Occipital lobe (tissue), 2 donors: ENCODE data around the gene OR5T1. TPM values are rescaled to one million over a fixed set of nuclear protein-coding genes. Genes with fewer than 3 reads are reported as not detected.

Experiments
- DNase-seq: peaks from one replicate; lab custom pipeline; 2025; lab: John Stamatoyannopoulos, UW
- total RNA-seq: library from RNA; depleted of rRNA; stranded (reverse); fragments of >200 nt; gene quantifications from one replicate; pipeline ENCODE4 v1.2.3, GENCODE V29; 2014

Gene OR5T1
- total RNA-seq = not detected

DNA sequence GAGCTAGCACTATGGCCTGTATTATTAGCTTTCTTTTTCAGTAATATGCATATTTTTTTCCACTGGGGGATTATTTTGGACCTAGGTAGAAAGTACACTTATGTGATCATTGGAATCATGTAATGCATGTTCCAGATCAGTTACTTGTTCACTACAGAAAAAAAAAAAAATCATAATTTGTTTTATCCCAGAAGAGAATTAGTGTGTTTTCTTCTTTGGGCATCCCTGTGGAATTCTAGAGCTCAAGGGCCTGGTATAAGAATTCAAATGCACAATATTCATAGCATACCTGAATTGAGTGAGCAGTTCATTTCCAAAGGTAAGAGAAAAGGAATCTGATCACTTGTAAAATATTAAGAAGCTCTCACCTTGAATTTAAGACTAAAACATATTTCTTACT lies at the start of gene OR5T1:
Gene OR5T1, plus strand, starts transcription at position 301 of the 400 bp plus-strand sequence. CDS start 1,485 bp downstream, outside the sequence.
- DNase-seq = no peak

DNA sequence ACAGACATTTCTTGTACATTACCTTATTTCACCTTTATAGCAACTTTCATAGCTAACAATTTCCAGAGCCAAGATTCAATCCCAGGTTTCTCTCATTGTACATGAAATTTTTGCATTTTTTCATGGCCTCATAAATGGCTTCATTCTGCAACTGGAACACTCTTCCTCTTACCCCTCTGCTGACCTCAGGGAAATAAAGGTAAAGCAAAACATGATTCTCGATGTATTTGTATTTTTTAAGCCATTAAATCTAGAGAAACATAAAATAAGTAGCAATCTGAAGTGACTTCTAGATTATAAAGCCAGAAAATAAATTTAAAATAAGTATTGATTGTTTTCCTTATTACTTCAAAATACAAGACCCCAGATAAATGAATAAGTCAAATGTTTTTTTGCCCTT lies 39.8 kb upstream of the OR5T1 start, which contains the start of gene OR5T2:
Gene OR5T2, minus strand, starts transcription at position 101 of the 400 bp plus-strand sequence. CDS start 1,193 bp downstream, outside the sequence.
- no peak for DNase-seq

DNA sequence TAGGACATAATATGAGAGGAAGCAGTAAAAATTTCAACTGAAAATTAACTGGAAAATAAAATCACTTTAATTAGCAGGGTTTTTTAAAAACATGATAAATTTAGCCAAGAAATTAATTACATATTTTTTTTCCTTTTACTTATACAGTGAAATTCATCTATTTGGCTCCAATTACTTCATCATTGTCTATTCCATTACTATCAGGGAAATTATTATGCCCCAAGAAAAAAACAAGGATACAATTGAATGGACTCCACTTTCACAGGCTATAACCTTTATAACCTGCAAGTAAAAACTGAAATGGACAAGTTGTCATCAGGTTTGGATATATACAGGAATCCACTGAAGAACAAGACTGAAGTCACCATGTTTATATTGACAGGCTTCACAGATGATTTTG lies 22.0 kb upstream of the OR5T1 start, which contains the start of gene OR5T3:
Gene OR5T3, plus strand, starts transcription at position 301 of the 400 bp plus-strand sequence. Its CDS starts 0 bp downstream, at position 301.
- DNase-seq = no peak

DNA sequence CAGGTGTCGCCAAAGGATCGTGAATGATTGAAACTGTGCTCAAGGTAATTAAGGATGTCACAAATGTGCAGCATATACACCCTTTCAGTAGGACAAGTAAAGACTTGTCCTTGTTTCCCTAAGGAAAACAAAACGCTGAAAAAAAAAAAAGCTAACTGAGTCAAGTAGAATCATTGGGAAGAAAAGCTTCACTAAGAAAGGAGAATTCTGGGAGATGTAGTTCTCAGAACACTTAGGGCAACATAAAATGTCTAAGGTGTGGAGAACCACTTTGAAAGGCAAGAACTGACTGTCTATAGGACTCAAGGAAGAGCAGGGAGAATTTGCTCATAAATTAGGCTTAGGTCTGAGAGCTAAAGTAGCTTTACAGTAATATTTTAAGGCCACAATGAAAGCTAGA lies 2.9 kb upstream of the OR5T1 start:
- DNase-seq = no peak

DNA sequence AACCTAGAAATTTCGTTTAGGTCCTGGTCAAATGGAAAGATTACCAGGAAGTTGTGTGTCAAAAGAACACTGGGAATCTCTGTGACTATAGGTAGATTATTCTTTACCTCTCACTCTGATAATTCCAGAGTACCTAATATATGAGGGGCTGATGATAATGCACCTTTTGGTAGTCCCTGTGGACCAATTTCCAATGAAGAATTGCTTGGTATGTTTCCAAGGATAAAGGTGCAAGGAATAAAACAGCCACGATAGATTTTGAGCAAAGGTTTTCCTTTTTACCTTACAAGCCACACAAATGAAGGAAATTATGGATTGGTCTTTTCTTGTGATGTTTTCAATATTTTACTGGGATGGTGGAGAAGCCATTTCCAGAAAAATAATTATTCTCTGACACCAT lies 18.2 kb downstream of the OR5T1 start, which contains the start of gene OR8H1:
Gene OR8H1, minus strand, starts transcription at position 101 of the 400 bp plus-strand sequence. CDS start 1,192 bp downstream, outside the sequence.
- DNase-seq = no peak

DNA sequence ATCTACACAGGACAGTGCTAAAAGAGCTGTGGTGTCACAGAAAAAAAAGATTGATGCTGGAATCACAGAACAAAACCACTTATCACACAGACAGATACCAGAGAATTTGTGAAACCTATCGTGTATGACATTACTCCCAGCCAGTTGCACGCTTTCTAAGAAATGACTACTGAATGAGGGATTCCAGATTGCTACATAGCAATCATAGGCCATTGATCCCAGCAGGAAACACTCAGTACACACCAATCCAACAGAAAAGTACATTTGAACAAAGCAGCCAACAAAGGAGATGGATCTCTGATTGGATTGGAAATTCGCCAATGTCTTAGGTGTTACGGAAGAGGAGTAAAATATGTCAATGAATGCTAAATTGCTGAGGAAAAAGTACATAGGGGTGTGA lies 22.9 kb downstream of the OR5T1 start:
- DNase-seq = no peak

DNA sequence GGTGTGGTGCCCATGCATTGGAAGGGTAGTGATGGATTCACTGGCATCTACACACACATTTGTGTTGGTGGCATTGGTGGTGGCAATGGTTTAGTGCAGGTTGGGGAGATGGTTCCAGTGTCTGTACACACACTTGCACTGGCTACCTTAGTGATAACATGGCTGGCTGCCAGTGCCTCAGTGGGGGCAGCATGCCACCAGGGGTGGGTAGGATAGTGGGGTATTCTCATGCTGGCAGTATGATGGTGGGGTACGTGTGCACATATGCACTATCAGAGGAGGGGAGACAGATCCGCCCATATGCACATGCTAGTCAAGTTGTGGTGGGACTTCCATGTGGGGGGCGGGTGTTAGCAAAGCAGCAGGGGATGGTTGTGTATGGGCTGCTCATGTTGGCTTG lies 33.9 kb downstream of the OR5T1 start:
- DNase-seq = no peak

DNA sequence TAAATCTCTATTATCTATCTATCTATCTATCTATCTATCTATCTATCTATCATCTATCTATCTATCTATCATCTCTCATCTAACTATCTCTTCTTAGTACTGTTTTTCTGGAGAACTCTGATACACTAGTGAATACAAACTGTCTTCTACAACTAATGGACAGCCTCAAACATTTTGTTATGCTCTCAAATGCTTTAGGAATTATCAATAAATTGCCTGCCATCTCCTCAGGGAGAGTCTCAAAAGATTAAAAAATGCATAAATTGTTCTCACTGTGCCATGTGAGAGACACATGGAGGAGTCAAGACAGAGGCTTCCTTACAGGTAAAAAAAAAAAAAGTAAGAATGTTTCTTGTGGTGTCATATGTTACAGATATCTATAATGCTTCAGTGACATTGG lies 40.9 kb downstream of the OR5T1 start, which contains the start of gene OR8K3:
Gene OR8K3, plus strand, starts transcription at position 301 of the 400 bp plus-strand sequence. CDS start 3,163 bp downstream, outside the sequence.
- no peak for DNase-seq

Other genes with a start within 250 kb of the OR5T1 start
- not detected for gene OR5AS1, start 246.5 kb upstream of the OR5T1 start, total RNA-seq
- not detected for gene OR8I2, start 180.8 kb upstream of the OR5T1 start, total RNA-seq
- gene OR8H2, start 170.5 kb upstream of the OR5T1 start, total RNA-seq = not detected
- not detected for gene OR8H3, start 151.8 kb upstream of the OR5T1 start, total RNA-seq
- gene OR8J3, start 134.0 kb upstream of the OR5T1 start, total RNA-seq = not detected
- not detected for gene OR8K5, start 113.8 kb upstream of the OR5T1 start, total RNA-seq
- gene OR5J2, start 97.5 kb upstream of the OR5T1 start, total RNA-seq = not detected
- gene OR5T2, start 39.9 kb upstream of the OR5T1 start, total RNA-seq = not detected
- not detected for gene OR5T3, start 21.9 kb upstream of the OR5T1 start, total RNA-seq
- gene OR8H1, start 18.1 kb downstream of the OR5T1 start, total RNA-seq = not detected
- not detected for gene OR8K3, start 41.0 kb downstream of the OR5T1 start, total RNA-seq
- not detected for gene OR8K1, start 71.9 kb downstream of the OR5T1 start, total RNA-seq
- gene OR8J1, start 80.1 kb downstream of the OR5T1 start, total RNA-seq = not detected
- not detected for gene OR8U1, start 101.5 kb downstream of the OR5T1 start, total RNA-seq
- not detected for gene OR5AL1, start 138.5 kb downstream of the OR5T1 start, total RNA-seq
- gene OR5M3, start 199.2 kb downstream of the OR5T1 start, total RNA-seq = not detected
- not detected for gene OR5M8, start 217.2 kb downstream of the OR5T1 start, total RNA-seq